Smooth muscle cell (in vitro differentiated cells): Measurements from ENCODE around the gene COPS4. TPM values are rescaled to one million over a fixed set of nuclear protein-coding genes. Genes with fewer than 3 reads are reported as not detected.

Source experiments
- DNase-seq: peaks from one replicate; lab custom pipeline; 2025; ENCODE audit not compliant: unreplicated experiment; lab: John Stamatoyannopoulos, UW
- H2AFZ ChIP-seq: fragments of 200-600 bp; sonication (generic); 2 replicates; pipeline ENCODE4 v1.6.0; 2016; ENCODE audit warnings: antibody characterized with exemption, low read depth, mild to moderate bottlenecking
- H3F3A ChIP-seq: fragments of 200-600 bp; sonication (generic); 2 replicates; pipeline ENCODE4 v1.6.0; 2017; ENCODE audit warnings: antibody characterized with exemption, low read depth
- H3K27ac ChIP-seq: fragments of 200-600 bp; sonication (generic); 2 replicates; pipeline ENCODE4 v1.5.1; 2016; ENCODE audit warnings: low read depth, mild to moderate bottlenecking
- H3K27me3 ChIP-seq: fragments of 200-600 bp; sonication (generic); 2 replicates; pipeline ENCODE4 v1.6.1; 2016; ENCODE audit warnings: low read depth, mild to moderate bottlenecking
- H3K36me3 ChIP-seq: fragments of 200-600 bp; sonication (generic); 2 replicates; pipeline ENCODE4 v1.5.1; 2016; ENCODE audit warnings: low read depth
- H3K4me1 ChIP-seq: fragments of 200-600 bp; sonication (generic); 2 replicates; pipeline ENCODE4 v1.5.1; 2016; ENCODE audit warnings: low read depth
- H3K4me2 ChIP-seq: fragments of 200-600 bp; sonication (generic); 2 replicates; pipeline ENCODE4 v1.6.0; 2016; ENCODE audit warnings: mild to moderate bottlenecking
- H3K4me3 ChIP-seq: fragments of 200-600 bp; sonication (generic); 2 replicates; pipeline ENCODE4 v1.5.1; 2016; ENCODE audit warnings: mild to moderate bottlenecking
- H3K79me2 ChIP-seq: fragments of 200-600 bp; sonication (generic); 2 replicates; pipeline ENCODE4 v1.6.0; 2016; ENCODE audit warnings: low read depth, mild to moderate bottlenecking
- H3K9ac ChIP-seq: fragments of 200-600 bp; sonication (generic); 2 replicates; pipeline ENCODE4 v1.6.0; 2016; ENCODE audit warnings: low read depth
- H3K9me3 ChIP-seq: fragments of 200-600 bp; sonication (generic); replicated peaks from 2 replicates; pipeline ENCODE4 v1.5.1; 2016; ENCODE audit warnings: low read depth
- H4K20me1 ChIP-seq: fragments of 200-600 bp; sonication (generic); 2 replicates; pipeline ENCODE4 v1.6.0; 2016; ENCODE audit warnings: low read depth
- WGBS: methylation state at CpG from one replicate; pipeline ENCODE4 v1.1.7; 2016; ENCODE audit warnings: low lambda C conversion rate; 5-methylcytosine and 5-hydroxymethylcytosine counted together
- polyA plus RNA-seq: library from polyadenylated mRNA; unstranded; fragments of >200 nt; fragmentation: Nextera tagmentation; extraction: Ambion mirVana; gene quantifications from 2 replicates; pipeline ENCODE4 v1.2.1, GENCODE V29; 2016
- total RNA-seq: library from RNA; depleted of rRNA; stranded (reverse); fragments of >200 nt; gene quantifications from 2 replicates; pipeline ENCODE4 v1.2.3, GENCODE V29; 2014
- TF ChIP-seq, protein P1 (sequence below): fragments of 200-600 bp; sonication (generic); IDR thresholded peaks from 2 replicates; pipeline ENCODE4 v1.5.1; 2017; ENCODE audit warnings: borderline replicate concordance, mild to moderate bottlenecking, antibody characterized with exemption; ENCODE audit not compliant: insufficient read depth, poor library complexity, severe bottlenecking

COPS4 gene
- total and polyA plus RNA-seq, 2 experiments from 2014 or later: 41.2 to 55.5 TPM

DNA sequence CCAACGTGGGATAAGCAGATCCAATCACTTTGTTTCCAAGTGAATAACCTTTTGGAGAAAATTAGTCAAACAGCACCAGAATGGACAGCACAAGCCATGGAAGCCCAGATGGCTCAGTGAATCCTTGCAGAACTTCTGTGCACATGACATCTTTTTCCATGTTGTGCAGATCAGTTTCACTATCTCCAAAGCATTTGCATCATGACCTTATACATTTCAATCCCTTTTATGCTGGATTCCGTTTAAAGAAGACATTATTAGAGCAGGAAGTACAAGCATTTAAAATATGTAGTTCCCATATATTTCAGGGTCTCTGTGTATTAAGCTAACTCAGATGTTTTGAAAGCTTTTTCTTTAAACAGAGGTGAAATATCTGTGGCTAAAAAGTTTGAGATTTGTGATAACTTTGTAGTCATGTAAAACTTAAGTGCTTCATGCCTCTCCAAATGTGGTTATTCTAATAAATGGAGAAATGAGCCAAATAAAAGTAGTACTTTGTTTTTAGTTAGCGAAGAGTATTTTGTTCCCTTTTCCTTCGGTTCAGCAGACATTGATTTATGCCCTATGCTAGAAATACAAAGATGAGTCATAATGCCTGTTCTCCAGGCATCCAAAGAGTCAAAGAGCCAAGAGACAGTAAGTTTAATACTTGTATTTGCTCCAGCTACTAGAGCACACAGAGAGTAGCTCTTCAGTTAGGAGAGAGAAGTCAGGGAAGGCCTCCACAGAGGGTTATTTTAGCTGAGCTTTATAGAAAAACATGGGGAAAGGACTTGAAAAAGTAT lies 40.5 kb downstream of the COPS4 start:
- H3K9ac ChIP-seq: no peak overlapping the region
- H4K20me1 ChIP-seq: no peaks in the 10 kb centered on the region
- no peaks in the 10 kb centered on the region for H3F3A ChIP-seq
- no peaks in the 10 kb centered on the region for H3K4me1 ChIP-seq
- no peak for DNase-seq
- 67% methylated on average over 4 of the region's 4 CpGs for WGBS
- no peak overlapping the region for H3K4me2 ChIP-seq
- no peak overlapping the region for H3K4me3 ChIP-seq
- H3K27me3 ChIP-seq: no peaks in the 10 kb centered on the region
- H3K79me2 ChIP-seq: no peaks in the 10 kb centered on the region
- no peak overlapping the region for H2AFZ ChIP-seq
- peak overlapping the region; percentile 19 for H3K27ac ChIP-seq
- no peaks in the 10 kb centered on the region for H3K36me3 ChIP-seq
- no peaks in the 10 kb centered on the region for H3K9me3 ChIP-seq
- TF ChIP-seq, protein P1, sequence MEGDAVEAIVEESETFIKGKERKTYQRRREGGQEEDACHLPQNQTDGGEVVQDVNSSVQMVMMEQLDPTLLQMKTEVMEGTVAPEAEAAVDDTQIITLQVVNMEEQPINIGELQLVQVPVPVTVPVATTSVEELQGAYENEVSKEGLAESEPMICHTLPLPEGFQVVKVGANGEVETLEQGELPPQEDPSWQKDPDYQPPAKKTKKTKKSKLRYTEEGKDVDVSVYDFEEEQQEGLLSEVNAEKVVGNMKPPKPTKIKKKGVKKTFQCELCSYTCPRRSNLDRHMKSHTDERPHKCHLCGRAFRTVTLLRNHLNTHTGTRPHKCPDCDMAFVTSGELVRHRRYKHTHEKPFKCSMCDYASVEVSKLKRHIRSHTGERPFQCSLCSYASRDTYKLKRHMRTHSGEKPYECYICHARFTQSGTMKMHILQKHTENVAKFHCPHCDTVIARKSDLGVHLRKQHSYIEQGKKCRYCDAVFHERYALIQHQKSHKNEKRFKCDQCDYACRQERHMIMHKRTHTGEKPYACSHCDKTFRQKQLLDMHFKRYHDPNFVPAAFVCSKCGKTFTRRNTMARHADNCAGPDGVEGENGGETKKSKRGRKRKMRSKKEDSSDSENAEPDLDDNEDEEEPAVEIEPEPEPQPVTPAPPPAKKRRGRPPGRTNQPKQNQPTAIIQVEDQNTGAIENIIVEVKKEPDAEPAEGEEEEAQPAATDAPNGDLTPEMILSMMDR: no peak

DNA sequence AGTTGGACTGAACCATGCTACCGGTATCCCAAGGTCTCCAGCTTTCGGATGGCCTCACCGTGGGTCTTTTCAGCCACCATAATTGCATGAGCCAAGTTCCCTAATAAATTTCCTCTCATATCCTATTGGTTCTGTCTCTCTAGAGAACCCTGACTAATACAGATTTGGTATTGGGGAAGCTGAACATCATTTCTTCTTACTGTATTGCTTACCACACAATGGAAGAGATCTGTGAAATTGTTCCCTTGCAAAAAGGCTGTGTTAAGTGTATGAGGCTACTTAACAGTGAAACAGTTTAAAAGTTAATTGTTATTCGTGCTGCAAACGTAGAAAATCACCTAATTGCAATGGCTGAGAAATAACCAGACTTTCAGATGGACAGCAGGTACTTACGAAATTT lies 45.6 kb downstream of the COPS4 start:
- Histone ChIP-seq H3K4me2 (no peak overlapping the region), H3K79me2 (no peaks in the 10 kb centered on the region)
- WGBS: 92% methylated on average over 6 of the region's 6 CpGs

DNA sequence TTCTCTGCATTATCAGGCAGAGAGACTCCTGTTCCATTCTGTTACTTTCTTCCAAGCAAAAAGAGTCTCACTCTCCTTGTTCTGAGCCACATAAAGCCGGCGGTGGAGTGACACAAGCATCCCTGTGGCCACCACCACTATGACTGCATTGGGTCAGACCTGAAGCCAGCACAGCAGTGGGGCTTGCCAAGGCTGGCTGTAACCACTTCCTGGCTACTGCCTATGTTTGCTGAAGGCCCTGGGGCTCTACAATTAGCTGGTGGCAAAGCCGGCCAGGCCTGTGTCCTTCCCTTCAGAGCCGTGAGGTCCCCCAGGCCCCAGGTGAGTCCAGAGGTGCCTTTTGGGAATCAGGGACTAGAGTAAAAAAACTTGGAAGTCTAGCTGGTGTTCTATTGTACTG lies 47.8 kb downstream of the COPS4 start:
- no peaks in the 10 kb centered on the region for H3K79me2 ChIP-seq
- no peak overlapping the region for H3K4me2 ChIP-seq
- no peak overlapping the region for H3K4me3 ChIP-seq
- no peaks in the 10 kb centered on the region for H3K9me3 ChIP-seq
- TF ChIP-seq, protein P1: no peak
- no peak overlapping the region for H3K9ac ChIP-seq
- H3F3A ChIP-seq: no peaks in the 10 kb centered on the region
- H2AFZ ChIP-seq: no peak overlapping the region
- H4K20me1 ChIP-seq: no peaks in the 10 kb centered on the region
- no peaks in the 10 kb centered on the region for H3K27me3 ChIP-seq
- H3K4me1 ChIP-seq: no peaks in the 10 kb centered on the region
- DNase-seq: no peak
- WGBS: 86% methylated on average over 4 of the region's 4 CpGs
- no peaks in the 10 kb centered on the region for H3K36me3 ChIP-seq
- no peak overlapping the region for H3K27ac ChIP-seq

More for the DNA sequence above, 45.6 kb downstream of the COPS4 start:
- no peaks in the 10 kb centered on the region for H3K4me1 ChIP-seq
- TF ChIP-seq, protein P1: no peak
- no peak overlapping the region for H3K27ac ChIP-seq
- DNase-seq: no peak
- H2AFZ ChIP-seq: no peak overlapping the region
- no peaks in the 10 kb centered on the region for H4K20me1 ChIP-seq
- H3K36me3 ChIP-seq: no peaks in the 10 kb centered on the region
- no peak overlapping the region for H3K9ac ChIP-seq
- no peak overlapping the region for H3K4me3 ChIP-seq
- no peaks in the 10 kb centered on the region for H3K9me3 ChIP-seq
- no peaks in the 10 kb centered on the region for H3K27me3 ChIP-seq
- no peaks in the 10 kb centered on the region for H3F3A ChIP-seq
